ENCODE measurements around the gene NRGN. TPM values are rescaled to one million over a fixed set of nuclear protein-coding genes. Genes with fewer than 3 reads are reported as not detected.
"Not testable (repeated sequence)": the region's sequence is repeated elsewhere in the genome, so short reads cannot be mapped to it uniquely, and the experiment has no call there.

Gene NRGN
- total RNA-seq, 1 donor from 2014 or later = 0.39 TPM

DNA sequence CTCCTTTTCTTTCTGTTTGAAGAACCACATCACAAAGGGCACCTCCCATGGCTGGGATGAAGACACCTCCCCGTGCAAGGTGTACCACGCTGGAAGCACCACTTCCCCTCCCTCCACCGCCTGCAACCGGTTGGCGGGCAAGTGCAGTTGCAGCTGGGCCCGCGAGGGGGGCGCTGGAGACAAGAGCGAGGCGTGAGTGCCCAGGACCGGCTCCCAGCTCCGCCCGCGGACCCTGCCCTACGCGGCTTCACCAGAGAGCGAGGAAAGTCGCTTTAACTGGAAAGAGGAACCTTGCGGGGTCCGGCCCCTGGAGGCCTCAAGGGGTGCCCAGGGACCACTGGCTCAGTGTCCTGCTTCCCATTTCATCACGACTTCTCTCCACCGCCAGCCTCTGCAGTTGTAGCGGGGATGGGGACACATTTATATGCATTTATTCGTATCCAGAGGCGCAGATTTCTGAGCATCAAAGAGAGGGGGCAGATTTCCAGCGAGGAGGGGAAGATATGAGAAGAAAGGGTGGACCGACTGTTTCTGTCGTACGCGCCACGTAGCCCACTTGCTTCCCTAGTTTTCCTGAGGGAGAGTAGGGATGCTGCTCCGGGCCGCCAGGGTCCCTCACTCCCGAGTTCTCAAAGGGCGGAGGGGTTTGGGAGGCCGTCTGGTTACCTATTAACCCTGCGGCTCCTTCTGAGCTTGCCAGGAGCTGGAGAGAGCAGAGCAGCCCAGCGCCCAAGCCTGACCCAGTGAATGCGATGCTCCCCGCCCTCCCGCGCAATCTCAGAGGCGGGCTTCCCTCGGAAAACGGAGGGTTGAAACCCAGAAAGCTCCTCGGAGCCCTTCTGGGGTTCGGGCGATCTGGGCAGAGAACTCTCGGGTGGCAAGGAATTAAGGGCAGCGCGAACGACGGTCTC lies 18.9 kb downstream of the NRGN start:
- peak; percentile 12 for DNase-seq

DNA sequence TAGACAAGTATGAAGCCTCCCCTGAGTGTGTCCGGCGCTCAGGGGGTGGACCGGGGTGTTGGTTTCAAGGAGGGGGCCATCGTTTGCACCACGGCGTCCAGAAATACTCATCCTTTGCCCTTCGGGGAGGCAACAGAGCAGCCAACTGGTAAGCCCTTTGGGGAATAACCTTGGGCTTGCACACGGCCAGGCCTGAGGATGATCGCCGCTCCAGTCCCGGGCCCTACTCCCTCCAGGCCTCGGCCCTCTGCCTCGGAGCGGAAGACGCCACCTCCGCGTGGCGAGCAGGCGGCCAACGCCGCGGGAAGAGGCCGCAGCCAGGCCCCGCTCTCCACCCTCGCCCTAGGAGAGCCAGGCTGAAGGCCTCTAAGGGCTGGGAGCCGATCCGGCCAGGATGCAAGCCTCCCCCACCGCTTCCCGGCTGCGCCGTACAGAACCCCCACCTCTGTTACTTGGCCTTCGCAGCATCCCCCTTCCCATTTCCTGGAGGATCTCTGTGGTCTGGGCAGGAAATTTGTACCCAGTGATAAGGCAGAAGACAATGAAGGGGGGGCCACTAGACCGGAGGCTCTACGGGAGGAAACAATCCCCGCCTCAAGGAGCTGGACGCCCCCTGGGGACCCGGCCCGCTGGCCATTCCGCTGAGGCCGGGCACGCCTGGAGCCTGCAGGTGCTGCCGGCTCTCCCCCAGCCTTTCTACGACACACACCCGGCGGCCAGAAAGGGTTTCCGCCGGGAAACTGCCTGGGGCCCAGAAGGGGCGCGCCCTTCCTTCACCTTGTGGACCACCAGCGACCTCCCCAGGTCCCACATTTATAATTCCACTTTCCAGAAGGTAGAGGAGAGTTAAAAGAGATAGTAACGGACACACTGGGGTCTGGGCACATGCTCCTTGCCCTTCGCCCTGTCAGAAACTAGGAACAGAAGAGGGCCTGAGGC lies 19.8 kb downstream of the NRGN start:
- DNase-seq = peak; percentile 30

DNA sequence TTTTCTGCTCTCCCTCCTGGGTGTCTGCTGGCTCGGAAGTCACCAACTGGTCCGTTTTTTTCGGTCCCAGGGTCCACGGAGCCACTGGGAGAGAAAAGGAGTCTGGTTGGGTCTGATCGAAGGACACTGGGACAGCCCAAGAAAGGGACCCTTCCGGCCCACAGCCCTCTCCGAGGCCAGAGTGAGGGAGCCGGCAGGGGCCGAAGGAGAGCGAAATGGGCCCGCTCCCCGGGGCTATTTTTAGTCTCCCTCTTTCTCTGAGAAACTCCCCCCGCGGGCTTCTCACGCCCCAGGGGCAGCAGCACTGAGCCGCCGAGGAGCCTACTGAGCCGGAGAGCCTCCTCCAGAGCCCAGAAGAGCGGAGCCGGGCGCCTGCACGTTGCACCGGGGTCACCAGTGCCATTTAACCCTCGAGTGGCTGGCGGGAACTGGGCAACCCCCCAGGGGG lies 20.5 kb downstream of the NRGN start:
- DNase-seq = no peak

DNA sequence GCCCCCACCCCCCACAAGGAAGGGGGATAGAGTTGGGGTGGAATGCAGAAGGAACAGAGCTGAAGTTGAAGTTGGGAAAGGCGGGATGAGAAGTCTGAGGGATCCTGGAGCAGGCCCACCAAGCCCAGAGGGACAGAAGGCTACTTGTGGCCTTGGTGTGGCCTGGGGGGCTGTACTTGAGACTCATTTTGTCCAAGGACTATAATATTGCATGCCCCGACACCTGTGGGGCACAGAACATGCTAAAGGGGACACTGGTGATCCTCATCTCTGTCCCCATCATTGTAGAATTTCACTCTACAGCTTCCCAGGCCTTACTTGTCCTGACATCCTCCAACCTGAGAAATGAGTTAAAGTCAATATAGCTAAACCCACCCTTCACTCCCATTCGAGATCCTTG lies 21.1 kb downstream of the NRGN start:
- no peak for DNase-seq

DNA sequence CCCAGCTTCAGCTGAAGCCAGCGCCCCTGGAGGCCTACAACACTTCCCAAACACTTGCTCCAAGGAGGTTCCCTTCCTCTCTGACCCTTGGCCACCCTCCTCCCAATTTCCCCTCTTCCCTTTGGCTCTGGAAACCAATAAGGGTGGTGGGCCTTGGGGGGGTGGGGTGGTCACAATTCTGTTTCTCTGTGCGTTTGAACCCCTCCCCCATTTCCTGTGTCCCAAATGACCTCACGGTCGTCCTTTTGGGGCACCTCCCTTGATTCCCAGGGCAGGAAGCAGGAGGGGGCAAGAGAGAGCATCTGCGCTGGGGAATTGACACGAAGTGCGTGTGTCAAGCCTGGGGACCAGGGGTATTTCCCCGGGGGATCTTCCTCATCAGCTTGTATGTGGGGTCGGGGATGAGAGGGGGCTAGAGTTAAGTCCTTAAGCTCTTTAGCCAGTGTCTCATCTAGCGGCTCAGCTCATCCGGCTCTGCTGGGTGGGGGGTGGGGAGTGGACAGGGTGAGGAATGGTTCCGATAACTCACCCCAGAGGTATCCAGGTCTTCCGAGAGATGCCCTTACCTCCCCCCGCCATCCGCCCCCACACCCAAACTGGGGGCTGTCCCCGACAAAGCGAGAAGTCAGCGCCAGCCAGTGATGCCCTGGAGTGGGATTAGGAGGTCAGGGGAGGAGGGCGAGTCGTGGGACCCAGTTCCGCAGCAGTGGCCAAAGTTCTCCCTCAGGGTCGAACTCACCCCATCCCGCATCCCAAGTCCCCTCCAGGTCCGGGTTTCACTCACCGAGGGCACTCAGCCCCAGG lies 21.8 kb downstream of the NRGN start:
- DNase-seq = no peak

DNA sequence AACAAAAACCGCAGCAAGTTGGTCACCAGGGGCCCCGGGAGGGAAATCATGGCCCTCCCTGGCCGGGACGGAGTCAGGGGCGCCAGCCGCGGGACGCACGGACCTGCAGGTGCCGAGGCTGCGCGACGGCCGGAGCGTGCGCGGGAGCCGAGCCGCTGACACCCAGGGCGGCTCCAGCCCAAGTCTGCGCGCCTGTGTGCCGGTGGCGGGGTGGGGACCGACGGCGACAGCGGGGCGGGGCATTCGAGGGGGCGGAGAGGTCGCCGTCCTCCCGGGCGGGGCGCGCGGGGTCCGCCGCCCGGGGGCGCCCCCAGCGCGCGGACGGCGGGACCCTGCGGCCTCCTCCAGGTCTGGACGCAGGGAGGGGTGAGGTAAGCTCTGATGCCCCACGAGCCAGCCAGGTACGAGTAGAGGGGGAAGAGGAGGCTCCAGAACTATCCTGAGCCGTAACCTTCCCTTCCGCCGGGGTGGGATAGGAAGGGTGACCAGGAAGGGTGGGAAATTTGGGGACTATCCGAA lies 22.4 kb downstream of the NRGN start, which contains the start of gene ESAM:
TSS of gene ESAM (minus strand) at position 186 of the 519 bp plus-strand sequence. CDS start at position 50, 136 bp downstream.
- no peak for DNase-seq

DNA sequence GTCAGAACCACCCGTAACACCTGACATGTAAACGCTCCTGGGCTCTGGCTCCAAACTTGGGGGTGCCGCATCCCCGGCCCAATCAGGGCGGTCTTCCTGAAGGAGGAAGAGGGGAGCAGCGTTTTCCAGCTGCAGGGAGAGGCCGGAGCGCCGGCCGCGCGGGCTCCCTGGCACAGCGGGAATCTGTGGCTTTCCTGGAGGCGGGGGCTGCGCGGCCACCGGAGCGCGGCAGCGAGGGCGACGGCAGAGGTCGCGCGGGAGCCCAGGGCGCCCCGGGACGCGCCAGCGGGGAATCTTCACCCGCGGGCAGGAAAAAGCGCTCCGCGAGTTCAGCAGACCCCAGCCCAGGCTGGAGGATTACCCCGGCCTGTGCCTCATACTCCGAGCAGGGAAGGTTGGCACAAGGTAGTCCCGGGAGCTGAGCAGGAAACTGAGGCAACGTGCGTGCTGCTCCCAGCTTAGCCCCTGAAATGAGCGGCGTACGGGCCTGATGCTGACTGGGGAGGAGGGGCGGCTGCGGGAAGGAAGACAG lies 22.9 kb downstream of the NRGN start:
- no peak for DNase-seq

DNA sequence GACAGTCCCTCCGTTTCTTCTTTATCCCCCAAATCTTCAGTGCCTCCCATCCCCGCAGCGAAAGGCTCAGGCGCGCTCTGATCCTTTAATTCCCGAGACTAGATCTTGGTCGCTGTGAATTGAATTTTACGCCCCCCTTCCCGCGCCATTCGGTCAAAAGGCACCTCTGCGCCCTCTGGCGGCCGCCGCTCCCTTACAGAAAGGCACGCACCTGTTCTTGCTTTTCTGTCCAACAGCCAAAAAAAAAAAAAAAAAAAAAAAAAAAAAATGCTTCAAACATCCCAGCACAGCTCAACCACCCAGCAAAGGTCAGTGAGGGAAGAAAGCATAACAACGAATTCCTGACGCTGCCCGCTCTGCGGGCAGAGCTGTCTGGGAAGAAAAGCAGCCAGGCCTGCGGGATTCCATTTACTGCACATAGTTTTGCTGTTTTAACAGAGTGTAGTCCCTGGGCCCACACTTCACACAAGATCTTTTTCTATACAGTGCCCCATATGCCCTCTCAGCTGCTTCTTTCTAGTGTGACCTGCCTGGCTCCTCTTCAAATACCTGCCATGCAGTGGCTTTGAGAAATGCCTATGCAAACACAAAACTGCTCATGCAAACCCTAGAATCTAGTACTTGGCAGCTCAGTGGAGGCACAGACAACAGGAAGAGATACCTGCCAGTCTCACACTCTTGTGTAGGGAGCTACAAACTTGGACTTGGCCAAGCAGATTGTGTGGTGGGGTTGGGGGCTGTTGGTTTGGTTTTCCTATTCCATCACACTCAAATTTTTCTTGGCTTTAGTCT lies 23.6 kb downstream of the NRGN start:
- peak; percentile 36 for DNase-seq

DNA sequence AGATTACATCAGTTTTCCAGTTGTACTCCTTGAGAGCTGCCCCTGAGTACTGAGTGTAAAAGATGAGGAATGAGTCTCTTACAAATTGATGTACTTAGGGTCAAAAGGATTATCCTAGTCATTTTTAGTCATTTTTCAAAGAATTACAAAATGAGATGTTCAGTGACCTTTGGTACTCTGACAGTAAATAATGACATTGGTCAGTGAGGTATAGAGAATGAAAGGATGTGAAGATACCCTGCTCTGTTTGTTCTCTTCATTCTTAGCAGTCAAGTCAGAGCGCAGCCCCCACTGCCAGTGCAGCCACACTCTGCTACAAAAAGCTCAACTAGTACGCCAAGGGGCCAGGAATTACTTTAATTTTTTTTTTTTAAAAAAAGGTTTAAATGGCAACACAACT lies 26.4 kb downstream of the NRGN start:
- DNase-seq = no peak

DNA sequence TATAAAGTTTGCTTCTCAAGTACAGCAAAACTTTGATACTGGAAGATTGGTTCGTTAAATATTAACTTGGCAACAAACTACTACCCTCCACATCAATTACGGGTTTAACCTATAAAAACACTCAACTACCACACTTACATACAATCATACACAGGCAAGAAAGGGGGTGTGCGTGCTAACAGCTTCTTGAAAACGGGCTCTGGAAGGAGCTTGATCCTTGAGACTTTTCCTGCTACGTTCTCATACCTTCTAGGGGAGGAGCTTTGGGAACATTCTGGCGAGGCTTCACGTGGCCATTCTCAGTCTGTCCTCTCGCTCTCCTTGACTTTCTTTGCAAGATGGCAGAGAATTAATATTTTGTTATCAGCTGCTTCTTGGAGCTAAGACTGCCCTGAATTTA lies 29.2 kb downstream of the NRGN start:
- no peak for DNase-seq

DNA sequence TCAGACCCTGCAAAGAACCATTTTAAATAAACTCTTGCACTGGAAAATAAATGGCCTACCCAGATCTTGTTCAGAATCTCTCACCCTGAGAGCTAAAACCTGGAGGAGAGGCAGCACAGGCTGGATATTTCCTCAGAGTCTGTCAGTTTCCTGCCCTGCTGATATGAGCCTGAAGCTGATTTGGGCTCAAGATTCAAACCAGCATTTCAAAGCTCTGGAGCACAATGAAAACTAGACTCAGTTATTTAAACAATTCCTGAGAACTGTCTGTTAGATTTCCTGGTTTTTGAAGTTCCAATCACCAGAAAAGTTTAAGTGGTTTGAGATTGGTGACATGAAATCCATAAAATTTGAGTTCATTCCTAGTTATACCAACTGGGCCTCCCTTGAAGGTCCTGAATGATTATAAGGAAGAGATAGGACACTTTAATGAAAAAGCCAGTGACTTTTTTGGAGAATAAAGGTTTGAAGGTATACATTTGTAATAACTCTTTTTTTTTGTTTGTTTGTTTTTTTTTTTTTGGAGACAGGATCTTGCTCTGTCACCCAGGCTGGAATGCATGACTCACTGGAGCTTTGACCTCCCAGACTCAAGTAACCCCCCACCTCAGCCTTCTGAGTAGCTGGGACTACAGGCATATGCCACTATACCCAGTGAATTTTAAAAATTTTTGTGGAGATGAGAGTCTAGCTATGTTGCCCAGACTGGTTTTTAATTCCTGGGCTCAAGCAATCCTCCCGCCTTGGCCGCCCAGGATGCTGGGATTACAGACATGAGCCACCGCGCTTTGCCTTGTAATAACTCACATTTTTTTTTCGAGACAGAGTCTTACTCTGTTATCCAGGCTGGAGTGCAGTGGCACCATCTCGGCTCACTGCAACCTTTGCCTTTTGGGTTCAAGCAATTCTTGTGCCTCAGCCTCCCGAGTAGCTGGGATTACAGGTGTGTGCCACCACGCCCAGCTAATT lies 30.3 kb downstream of the NRGN start:
- DNase-seq = no peak

DNA sequence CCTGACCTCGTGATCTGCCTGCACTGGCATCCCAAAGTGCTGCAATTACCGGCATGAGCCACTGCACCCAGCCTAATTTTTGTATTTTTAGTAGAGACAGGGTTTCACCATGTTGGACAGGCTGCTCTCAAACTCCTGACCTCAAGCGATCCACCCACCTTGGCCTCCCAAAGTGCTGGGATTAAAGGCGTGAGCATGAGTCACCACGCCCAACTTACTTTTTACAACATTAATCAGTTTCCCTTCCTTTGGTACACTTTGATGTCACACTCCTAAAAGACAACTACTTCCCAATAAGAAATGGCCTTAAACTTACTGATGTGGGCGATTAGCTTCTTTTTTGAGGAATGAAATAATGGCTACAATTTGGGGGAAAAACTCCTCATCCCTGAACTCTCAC lies 31.2 kb downstream of the NRGN start:
- not testable (repeated sequence) for DNase-seq

DNA sequence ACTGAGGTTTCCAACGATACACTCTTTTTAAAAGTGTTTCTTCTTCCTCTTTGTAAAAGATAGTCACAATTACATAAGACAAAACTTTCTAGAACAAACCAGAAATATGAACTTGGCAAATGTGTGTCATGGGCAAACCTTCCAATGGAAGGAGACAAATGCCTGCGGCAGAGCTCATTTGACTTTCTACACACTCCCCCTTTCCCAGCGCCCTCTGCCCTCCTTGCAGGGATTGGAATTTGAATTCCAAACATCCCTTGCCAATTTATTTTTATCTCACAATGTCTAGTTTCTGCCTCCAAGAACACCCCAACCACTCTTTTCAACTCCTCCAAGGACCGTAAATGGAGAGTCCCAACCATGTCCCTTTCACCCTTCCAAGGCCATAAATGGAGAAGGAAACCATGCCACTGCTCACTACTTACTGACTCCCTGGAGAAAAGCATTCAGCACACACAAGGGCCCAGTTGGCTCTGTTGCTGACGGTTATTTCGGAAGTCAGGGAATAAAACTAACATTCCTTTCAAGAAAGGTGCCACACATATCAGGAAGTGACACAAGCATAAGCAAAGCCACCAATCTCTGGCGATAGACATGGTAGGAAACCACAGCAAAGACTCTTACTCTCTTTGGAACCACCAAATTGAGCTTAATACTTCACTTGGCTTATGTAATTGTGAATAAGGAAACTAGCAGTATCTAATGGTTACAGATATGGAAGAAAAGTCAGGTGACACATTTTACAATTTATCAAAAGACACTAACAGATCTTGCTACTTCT lies 37.3 kb downstream of the NRGN start:
- DNase-seq = no peak

DNA sequence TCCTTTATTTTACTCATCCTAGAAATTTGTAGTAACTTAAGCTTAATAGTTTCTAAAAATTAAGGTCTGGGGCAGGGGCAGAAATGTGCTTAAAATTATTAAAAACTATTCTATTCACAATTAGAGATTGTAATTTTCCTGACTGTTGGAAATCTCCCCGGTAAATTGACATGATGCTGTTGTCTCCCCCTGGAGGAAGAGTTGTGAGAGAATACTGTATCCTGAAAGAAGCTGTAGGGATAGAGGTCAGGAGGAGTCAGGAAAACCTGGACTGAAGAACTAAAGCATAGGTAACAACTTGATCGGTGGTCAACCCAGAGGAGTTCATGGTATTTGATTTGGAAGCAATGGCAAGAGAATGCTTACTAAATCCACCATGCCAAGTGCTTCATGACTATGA lies 38.5 kb downstream of the NRGN start:
- DNase-seq = no peak

DNA sequence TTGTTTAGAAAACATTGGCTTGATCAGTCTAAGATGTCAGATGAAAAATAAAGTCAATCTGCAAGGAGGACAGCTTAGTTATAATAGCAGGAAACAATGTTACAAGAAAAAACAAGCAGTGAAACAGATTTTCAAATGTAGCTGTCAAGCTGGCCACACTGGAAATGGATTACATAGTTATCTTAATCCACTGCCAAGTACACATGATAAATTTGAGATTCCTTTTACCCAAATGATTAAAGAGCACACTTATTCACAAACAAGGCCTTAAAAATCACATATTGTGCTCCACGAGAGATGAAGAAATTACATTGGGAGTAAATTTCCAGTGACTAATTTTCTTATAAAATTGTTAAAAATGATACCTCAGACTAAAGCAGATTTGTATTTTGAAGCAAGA lies 39.8 kb downstream of the NRGN start:
- DNase-seq = no peak

DNA sequence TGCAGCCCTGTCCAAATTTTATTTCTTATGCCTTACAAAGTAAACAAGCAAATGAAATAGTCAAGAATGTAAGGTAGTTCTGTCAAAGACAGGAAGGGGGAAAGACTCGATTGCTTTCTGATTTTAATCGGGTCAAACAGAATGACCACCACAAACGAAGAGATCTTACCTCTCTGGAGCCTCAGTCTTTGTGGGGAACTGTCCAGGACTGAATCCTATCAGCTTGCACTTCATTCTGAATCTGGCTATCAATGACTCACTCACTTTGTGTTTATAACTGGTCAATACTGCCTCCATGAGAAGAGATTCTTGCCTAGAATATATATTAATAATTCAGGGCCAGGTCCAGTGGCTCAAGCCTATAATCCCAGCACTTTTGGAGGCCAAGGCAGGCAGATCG lies 43.3 kb downstream of the NRGN start:
- no peak for DNase-seq

DNA sequence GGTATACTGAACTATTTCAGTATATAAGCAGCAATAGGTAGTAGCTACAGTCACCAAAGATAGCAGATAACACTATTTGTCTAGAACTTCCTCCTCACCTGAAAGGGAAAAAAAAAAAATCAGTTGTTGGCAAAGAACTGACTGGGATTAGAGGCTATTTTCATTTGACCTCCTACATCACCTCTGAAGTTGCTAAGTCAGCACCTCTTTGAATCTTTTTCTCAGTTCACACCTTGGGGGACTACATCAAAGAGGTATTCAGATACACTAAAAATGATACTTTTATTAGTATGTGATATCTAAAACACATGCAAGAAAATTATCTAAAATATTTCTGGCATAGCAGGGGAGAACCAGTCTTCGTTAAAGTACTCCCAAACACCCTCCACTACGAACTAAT lies 44.3 kb downstream of the NRGN start:
- DNase-seq = no peak

DNA sequence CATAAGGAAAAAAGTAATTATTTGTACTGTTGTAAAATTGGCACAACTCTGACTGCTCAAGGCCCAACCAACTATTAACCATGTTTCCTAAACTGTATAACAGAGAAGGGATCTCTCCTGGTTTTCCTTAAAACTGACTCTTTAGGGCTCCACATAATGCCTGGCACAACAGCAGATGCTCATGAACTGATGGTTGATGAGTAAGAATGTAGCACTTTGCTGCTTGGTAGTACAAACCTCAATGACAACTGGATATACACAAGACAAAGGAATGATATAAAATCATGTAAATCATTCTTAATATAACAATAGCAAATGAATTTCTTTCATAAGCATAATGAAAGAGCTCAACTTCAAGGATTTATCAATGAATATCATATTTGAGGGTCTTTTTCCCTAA lies 48.8 kb downstream of the NRGN start:
- DNase-seq = no peak
